Islet precursor cell (in vitro differentiated cells): ENCODE data around the gene MAP4K3.
"Not testable (repeated sequence)": the region's sequence is repeated elsewhere in the genome, so short reads cannot be mapped to it uniquely, and the experiment has no call there.

Experiments used
- DNase-seq: peaks from one replicate; pipeline ENCODE4 v3.0.0-alpha.2; 2018

MAP4K3 gene

GRCh38 chr2:39368376-39368775, 68.7 kb downstream of the MAP4K3 start:
- no peak for DNase-seq

- DNase-seq = no peak
Observed at GRCh38 chr2:39362595-39362994, 74.5 kb downstream of the MAP4K3 start.

GRCh38 chr2:39361511-39361910, 75.6 kb downstream of the MAP4K3 start:
- DNase-seq = no peak

- not testable (repeated sequence) for DNase-seq
Observed at GRCh38 chr2:39360342-39360741, 76.7 kb downstream of the MAP4K3 start.

- no peak for DNase-seq
Observed at GRCh38 chr2:39359453-39360038, 77.5 kb downstream of the MAP4K3 start.

GRCh38 chr2:39356922-39357639, 80.0 kb downstream of the MAP4K3 start:
- no peak for DNase-seq

DNA sequence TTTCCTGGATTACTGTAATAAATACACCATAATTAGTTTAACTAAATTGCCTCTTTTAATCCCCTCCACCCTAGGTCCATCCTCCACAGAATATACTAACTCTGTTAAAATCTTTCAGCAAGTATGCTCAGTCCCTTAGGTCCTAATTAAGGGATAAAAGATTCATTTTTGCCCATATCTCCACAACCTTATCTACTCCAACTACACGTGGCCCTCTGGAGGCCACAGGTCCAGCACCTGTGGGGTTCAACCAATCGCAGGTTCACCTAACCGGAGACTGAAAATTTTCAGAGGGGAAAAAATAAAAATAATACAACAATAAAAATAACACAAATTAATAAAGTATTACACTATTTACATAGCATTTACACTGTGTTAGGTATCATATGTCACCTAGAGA, 86.4 kb downstream of the MAP4K3 start:
- no peak for DNase-seq

GRCh38 chr2:39338502-39338901, 98.6 kb downstream of the MAP4K3 start:
- DNase-seq = no peak

DNA sequence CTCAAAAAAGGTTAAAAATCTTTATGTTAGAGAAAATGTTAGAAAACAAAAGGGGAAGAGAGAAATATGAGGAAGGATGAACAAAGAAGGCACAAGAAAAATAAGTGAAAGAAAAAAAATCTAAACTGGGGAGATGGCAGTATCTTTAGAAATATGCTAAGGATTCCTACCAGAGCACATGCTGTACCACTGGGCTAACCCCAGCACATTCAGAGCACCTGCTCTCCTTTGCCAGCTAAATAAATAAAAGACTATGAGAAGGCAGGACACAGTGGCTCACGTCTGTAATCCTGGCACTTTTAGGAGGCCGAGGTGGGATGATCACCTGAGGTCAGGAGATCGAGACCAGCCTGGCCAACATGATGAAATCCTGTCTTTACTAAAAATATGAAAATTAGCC, 101.2 kb downstream of the MAP4K3 start:
- no peak for DNase-seq

DNA sequence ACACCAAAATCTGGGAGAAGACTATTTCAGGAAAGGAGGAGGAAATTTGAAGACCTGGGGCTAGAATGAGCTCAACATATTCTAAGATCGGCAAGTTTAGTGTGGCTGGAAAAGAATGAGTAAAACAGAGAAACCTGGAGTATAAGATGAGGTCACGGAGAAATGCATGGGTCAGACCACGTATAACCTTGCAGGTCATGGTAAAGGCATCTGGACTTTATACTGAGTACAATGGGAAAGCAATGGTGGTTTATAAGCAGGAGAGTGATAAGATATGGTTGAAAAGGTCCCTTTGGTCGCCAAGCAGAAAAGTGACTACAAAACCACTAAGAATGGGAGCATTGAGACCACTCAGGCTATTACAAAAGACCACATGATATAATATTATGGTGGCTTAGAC, 102.1 kb downstream of the MAP4K3 start:
- no peak for DNase-seq

- no peak for DNase-seq
Observed at GRCh38 chr2:39334529-39334928, 102.6 kb downstream of the MAP4K3 start.

DNA sequence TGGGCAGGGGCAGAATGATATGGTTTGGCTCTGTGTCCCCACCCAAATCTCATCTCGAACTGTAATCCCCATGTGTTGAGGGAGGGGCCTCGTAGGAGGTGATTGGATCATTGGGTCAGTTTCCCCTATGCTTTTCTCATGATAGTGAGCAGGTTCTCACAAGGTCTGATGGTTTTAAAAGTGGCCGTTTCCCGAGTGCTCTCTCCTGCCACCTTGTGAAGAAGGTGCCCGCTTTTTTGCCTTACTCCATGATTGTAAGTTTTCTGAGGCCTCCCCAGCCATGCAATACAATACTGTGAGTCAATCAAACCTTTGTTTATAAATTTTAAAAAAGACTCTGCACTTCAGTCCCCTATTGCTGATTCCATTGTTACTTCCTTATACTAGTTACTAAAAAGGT, 110.4 kb downstream of the MAP4K3 start:
- DNase-seq = no peak

DNA sequence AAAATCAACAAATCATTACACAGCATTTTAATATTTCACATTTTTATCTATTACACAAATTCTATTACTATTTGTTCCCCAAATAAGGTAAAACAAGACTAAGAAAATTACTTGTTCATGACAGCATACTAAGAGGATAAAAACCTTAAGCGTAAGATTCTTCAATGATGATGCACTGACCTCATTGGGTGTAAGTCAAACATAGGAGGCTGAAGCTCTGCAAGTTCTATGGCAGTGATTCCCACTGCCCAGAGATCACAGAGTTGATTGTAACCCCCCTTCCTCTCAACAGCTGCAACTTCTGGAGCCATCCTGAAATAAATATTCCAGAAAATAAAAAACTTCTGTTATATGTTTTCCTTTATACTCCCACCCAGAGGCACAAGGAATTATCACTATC, 111.1 kb downstream of the MAP4K3 start:
- no peak for DNase-seq

DNA sequence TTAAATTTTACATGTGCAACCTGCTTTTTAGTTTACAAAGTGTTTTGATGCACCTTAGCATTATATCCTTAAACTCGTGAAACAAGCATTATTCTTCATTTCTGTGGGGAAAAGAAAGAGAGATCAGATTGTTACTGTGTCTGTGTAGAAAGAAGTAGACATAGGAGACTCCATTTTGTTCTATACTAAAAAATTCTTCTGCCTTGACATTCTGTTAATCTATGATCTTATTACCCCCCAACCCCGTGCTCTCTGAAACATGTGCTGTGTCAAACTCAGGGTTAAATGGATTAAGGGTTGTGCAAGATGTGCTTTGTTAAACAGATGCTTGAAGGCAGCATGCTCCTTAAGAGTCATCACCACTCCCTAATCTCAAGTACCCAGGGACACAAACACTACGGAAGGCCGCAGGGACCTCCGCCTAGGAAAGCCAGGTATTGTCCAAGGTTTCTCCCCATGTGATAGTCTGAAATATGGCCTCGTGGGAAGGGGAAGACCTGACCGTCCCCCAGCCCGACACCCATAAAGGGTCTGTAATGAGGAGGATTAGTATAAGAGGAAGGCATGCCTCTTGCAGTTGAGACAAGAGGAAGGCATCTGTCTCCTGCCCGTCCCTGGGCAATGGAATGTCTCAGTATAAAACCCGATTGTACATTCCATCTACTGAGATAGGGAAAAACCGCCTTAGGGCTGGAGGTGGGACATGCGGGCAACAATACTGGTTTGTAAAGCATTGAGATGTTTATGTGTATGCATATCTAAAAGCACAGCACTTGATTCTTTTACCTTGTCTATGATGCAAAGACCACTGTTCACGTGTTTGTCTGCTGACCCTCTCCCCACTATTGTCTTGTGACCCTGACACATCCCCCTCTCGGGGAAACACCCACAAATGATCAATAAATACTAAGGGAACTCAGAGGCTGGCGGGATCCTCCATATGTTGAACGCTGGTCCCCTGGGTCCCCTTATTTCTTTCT, 115.7 kb downstream of the MAP4K3 start:
- not testable (repeated sequence) for DNase-seq

- DNase-seq = no peak
Observed at GRCh38 chr2:39320162-39320561, 116.9 kb downstream of the MAP4K3 start.

GRCh38 chr2:39313575-39313974, 123.5 kb downstream of the MAP4K3 start:
- no peak for DNase-seq

DNA sequence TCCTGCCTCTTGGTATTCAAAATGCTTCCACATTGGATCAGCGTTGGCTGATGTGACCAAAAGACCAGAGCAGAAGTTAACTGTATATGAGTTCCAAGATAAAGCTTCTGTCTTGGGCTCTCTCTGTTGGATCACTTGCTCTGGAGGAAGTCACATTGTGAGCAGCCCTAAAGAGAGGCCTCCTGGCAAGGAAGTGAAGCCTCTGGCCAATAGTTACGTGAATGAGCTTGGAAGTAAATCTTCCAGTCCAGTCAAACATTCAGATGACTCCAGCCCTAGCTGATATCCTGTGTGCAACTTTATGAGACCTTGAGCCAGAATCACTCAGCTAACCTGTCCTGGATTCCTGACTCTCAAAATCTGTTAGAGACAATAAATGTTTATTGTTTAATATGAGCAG, 125.6 kb downstream of the MAP4K3 start:
- no peak for DNase-seq

DNA sequence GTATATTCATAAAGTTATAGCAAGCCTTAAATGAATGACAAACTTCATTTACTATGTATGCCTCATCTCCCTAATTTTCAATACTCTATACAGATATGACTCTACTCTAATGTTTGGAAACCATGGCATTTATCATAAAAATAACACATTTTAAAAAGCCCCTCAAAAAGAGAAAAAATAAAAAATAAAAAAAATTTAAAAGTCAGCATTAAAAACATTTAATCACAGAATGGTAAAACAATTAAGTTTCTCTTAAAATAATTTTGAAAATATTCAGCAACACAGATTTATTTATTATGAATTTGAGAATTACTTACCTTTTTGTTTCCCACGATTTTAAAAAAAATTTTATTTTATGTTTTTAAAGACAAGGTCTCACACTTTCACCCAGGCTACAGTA, 128.3 kb downstream of the MAP4K3 start:
- DNase-seq = no peak

DNA sequence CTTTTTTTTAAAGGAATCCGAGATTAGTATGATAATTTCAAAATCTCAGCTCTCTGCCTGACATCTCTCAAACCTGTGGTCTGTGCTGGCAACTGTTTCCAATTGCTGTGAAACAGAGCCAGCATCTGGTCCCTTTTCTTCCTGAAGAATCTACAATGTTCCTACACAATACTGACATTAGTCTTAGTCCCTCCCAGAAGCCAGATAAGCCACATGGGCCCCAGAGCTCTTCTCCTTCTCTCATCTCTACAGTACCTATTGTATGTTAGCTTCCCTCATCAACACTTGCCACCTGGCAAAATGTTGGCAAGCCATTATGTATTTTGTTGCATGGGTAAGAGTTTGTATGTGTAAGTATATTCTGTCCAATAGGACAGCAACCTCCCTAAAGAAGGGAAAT, 130.5 kb downstream of the MAP4K3 start:
- no peak for DNase-seq

- no peak for DNase-seq
Observed at GRCh38 chr2:39304729-39305128, 132.4 kb downstream of the MAP4K3 start.

DNA sequence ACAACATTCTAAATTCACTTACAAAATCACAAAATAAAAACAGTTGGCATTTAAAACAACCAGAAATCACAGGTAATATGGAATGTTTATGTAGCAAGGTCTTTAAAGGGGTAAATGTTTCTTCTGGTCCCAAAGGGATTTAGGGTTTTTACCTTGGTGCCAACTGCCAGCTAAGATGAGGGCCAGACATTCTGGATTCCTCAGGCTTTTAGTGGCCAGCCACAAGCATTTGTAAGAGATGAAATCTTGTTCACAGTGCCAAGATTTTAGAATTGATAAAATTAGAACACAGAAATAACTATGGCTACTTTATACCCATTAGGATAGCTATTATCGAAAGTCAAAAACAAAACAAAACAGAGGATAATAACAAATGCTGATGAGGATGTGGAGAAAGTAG, 132.9 kb downstream of the MAP4K3 start:
- no peak for DNase-seq

GRCh38 chr2:39301352-39301751, 135.7 kb downstream of the MAP4K3 start:
- DNase-seq = no peak

DNA sequence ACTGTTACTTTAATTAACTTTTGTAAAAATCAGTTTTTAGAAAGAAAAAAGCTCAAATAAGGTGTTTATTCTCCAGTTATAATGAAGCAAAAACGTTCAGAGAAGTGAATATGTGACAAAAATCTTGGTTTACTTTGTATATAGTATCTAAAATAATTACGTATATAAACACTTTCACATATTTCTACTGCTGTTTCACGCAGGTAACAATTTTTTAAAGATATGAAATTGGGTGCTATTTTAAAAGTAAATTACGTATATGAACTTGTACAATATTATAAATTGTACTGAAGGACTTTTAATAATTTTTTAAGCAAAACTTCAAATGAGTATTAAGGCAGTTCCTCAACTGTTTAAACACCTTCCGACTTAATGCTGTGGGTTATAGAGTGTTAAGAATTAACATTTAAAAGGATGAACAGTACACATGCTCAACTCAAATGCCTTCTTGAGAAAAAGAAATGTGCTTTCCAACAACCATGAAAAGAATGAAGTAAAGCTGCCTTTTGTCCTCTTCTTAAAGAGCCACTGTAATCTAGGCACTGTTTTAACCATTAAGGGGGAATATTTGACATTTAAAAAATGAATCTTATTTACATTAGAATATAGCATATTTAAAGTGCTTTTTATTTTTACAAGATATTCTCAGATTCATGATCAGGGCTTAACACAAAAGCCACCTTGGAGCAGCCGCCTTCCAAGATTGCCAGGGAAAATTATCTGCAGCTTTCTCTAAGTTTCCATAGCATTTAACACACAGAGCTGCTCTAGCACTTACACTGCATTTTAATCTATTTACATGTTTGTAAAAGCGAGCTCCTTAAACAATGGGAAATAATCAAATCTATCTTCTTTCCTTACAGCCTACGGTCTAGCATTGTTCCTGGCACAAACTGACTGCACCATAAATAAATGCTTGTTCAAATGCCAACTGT, 136.8 kb downstream of the MAP4K3 start:
- DNase-seq = no peak
